Endodermal cell (in vitro differentiated cells): Measurements from ENCODE around the gene DACH1. TPM values are rescaled to one million over a fixed set of nuclear protein-coding genes. Genes with fewer than 3 reads are reported as not detected.

ENCODE experiments used
- DNase-seq: peaks from one replicate; pipeline ENCODE4 v3.0.0-alpha.2; 2017
- H3K27ac ChIP-seq: 2 replicates; pipeline ENCODE4 v1.5.1; 2013; ENCODE audit warnings: mild to moderate bottlenecking, low read depth, low read length, moderate library complexity
- H3K27me3 ChIP-seq: 2 replicates; pipeline ENCODE4 v1.6.1; 2013; ENCODE audit warnings: mild to moderate bottlenecking, low read length, moderate library complexity; ENCODE audit not compliant: insufficient read depth, control insufficient read depth, poor library complexity, severe bottlenecking
- H3K36me3 ChIP-seq: 2 replicates; pipeline ENCODE4 v1.7.0; 2013; ENCODE audit warnings: mild to moderate bottlenecking, low read length, moderate library complexity; ENCODE audit not compliant: control insufficient read depth, insufficient read depth
- H3K4me1 ChIP-seq: one replicate; pipeline ENCODE4 v1.7.0; 2013; ENCODE audit warnings: low read length; ENCODE audit not compliant: control insufficient read depth, insufficient read depth
- H3K4me3 ChIP-seq: 2 replicates; pipeline ENCODE4 v1.5.1; 2013; ENCODE audit warnings: mild to moderate bottlenecking, low read length, moderate library complexity
- H3K9ac ChIP-seq: 2 replicates; pipeline ENCODE4 v1.6.1; 2013; ENCODE audit warnings: mild to moderate bottlenecking, low read length, moderate library complexity; ENCODE audit not compliant: poor library complexity, severe bottlenecking; ENCODE audit errors: extremely low read depth
- H3K9me3 ChIP-seq: 2 replicates; pipeline ENCODE4 v1.6.1; 2013; ENCODE audit warnings: mild to moderate bottlenecking, low read length, moderate library complexity; ENCODE audit not compliant: control insufficient read depth
- H3K27ac Mint-ChIP-seq: 2 replicates; pipeline ENCODE4 v1.8.0; 2020; ENCODE audit warnings: mixed read lengths
- H3K27me3 Mint-ChIP-seq: 2 replicates; pipeline ENCODE4 v1.8.0; 2021; ENCODE audit warnings: mild to moderate bottlenecking, mixed read lengths; ENCODE audit not compliant: insufficient read depth
- H3K36me3 Mint-ChIP-seq: 2 replicates; pipeline ENCODE4 v1.8.0; 2020; ENCODE audit warnings: low read depth, mixed read lengths
- H3K4me1 Mint-ChIP-seq: 2 replicates; pipeline ENCODE4 v1.8.0; 2020; ENCODE audit warnings: mixed read lengths
- H3K4me3 Mint-ChIP-seq: 2 replicates; pipeline ENCODE4 v1.8.0; 2020; ENCODE audit warnings: mild to moderate bottlenecking, moderate library complexity, mixed read lengths
- H3K9me3 Mint-ChIP-seq: 2 replicates; pipeline ENCODE4 v1.8.0; 2020; ENCODE audit warnings: mild to moderate bottlenecking, mixed read lengths
- CTCF ChIP-seq: fragments of 200-600 bp; sonication (generic); conservative IDR thresholded peaks from 2 replicates; pipeline ENCODE4 v1.5.0; 2021; ENCODE audit warnings: antibody characterized with exemption, mild to moderate bottlenecking
- WGBS, 2 experiments: methylation state at CpG; one replicate each; pipeline versions ENCODE4 v1.1.5 to v1.1.7; 2013; ENCODE audit warnings: missing lambda C conversion rate in 2 of 2, mixed read lengths in 1 of 2; ENCODE audit not compliant: insufficient coverage in 1 of 2, insufficient read length in 1 of 2; 5-methylcytosine and 5-hydroxymethylcytosine counted together
- total RNA-seq, 2 donors: library from RNA; stranded (reverse); fragmentation: NEBNext Ultra II Directional in 1 of 2; extraction: Animal tissue kit (Norgen Biotek cat#: 25700) in 1 of 2; gene quantifications; 2 replicates in 1 of 2; 3 replicates in 1 of 2; pipeline ENCODE4 v1.2.1, GENCODE V29; 2021

DACH1 gene
- total RNA-seq, 2 donors from 2014 or later, result 0.81 to 1.2 TPM

- H3K27me3 Mint-ChIP-seq, result no peaks in the 10 kb centered on the region
- no peaks in the 10 kb centered on the region for H3K36me3 Mint-ChIP-seq
- Histone ChIP-seq H3K36me3 (no peaks in the 10 kb centered on the region), H3K4me3 (no peak overlapping the region), H3K27ac (no peak overlapping the region), H3K27me3 (no peaks in the 10 kb centered on the region), H3K9ac (no peak overlapping the region), H3K9me3 (no peaks in the 10 kb centered on the region), H3K4me1 (no peaks in the 10 kb centered on the region)
- DNase-seq, result no peak
- TF ChIP-seq CTCF, result no peak
- H3K4me3 Mint-ChIP-seq, result no peak overlapping the region
- no peak overlapping the region for H3K27ac Mint-ChIP-seq
- no peaks in the 10 kb centered on the region for H3K9me3 Mint-ChIP-seq
- no peaks in the 10 kb centered on the region for H3K4me1 Mint-ChIP-seq
Measured at GRCh38 chr13:71459708-71460107, 407.3 kb downstream of the DACH1 start.

DNA sequence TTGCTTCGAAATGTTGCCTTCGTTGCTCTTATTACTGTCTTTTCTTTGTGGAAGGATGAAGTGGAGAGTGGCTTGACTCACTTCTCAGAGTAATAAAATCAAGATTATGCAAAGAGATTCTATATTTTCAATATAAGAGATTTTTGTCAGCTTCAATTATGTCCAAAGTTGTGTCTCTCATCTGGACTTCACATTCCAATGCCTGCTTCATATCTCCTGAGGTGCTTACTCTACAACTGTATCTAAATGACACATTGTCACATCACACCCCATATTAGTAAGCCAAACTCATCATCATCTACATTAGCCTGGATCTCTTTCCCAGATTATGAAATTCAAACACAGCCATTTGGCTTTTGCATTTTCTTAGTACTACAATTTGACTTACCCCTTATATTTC, 409.4 kb downstream of the DACH1 start:
- Mint-ChIP-seq H3K9me3 (no peaks in the 10 kb centered on the region), H3K36me3 (no peaks in the 10 kb centered on the region), H3K27ac (no peak overlapping the region), H3K27me3 (no peaks in the 10 kb centered on the region), H3K4me3 (no peak overlapping the region), H3K4me1 (no peaks in the 10 kb centered on the region)
- DNase-seq, result no peak
- Histone ChIP-seq H3K4me1 (no peaks in the 10 kb centered on the region), H3K36me3 (no peaks in the 10 kb centered on the region), H3K9ac (no peak overlapping the region), H3K27ac (no peak overlapping the region), H3K27me3 (no peaks in the 10 kb centered on the region), H3K4me3 (no peak overlapping the region), H3K9me3 (no peaks in the 10 kb centered on the region)
- WGBS, 2 experiments, result 86% methylated on average over 2 of the region's 2 CpGs; no CpG with 5 or more reads in 1 of the 2 experiments
- no peak for TF ChIP-seq CTCF

- H3K4me3 Mint-ChIP-seq, result no peak overlapping the region
- Histone ChIP-seq H3K4me3 (no peak overlapping the region), H3K9me3 (no peaks in the 10 kb centered on the region), H3K27ac (no peak overlapping the region), H3K4me1 (no peaks in the 10 kb centered on the region), H3K27me3 (no peaks in the 10 kb centered on the region), H3K9ac (no peak overlapping the region), H3K36me3 (no peaks in the 10 kb centered on the region)
- H3K9me3 Mint-ChIP-seq, result no peaks in the 10 kb centered on the region
- no peak for DNase-seq
- WGBS, 2 experiments, result 88 to 100% methylated on average over 1 to 2 of the region's 2 CpGs
- no peak for TF ChIP-seq CTCF
- H3K4me1 Mint-ChIP-seq, result no peaks in the 10 kb centered on the region
- H3K27ac Mint-ChIP-seq, result no peak overlapping the region
- no peaks in the 10 kb centered on the region for H3K36me3 Mint-ChIP-seq
- no peaks in the 10 kb centered on the region for H3K27me3 Mint-ChIP-seq
Measured at GRCh38 chr13:71456136-71456535, 410.9 kb downstream of the DACH1 start.
